DND-41 (cell line): ENCODE results near the gene ZBTB8A.

ENCODE experiments used
- CTCF ChIP-seq: IDR thresholded peaks from 2 replicates; pipeline ENCODE4 v1.5.1; 2012; ENCODE audit warnings: borderline replicate concordance, low read length, moderate library complexity, mild to moderate bottlenecking; ENCODE audit not compliant: poor library complexity, severe bottlenecking; ENCODE audit errors: extremely low read depth
- EZH2 ChIP-seq: IDR thresholded peaks from 3 replicates; pipeline ENCODE4 v1.6.1; 2012; ENCODE audit warnings: borderline replicate concordance, low read depth, mild to moderate bottlenecking, moderate library complexity, low read length, inconsistent platforms; ENCODE audit not compliant: severe bottlenecking

- TF ChIP-seq EZH2, result no peak
- no peak for TF ChIP-seq CTCF
Observed at GRCh38 chr1:32503153-32503552, 36.1 kb upstream of the ZBTB8A start.
